Measurements from ENCODE around the gene SPON2.

SPON2 gene

DNA sequence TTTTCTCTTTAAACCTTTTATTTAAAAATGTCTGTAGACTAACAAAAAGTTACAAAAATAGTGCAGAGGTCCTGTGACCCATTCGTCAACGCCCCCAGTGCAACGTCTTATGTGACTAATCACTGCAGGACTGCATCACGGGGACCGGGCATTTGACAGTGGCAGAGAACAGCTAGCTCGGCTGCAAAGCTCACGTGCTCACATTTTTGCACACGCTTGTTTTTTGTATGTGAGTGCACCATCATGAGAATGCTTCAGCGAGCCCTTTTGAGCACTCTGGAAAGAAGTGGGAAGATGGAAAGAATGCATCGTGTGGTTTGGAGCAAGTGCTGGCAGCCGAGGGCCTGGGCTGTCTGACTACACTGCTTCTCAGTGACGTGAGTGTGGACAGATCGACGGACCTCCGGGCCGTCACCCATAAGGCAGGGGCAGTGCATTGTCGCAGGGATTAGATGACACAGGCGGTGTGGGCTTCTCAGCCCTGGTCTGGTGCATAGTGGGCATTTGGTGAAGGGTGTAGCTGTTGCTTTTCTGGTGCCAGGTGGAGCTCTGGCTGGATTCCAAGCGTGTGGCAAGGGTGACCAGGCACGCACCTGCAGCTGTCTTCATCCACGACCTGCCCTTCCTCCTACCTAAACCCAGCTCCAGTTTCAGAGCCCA lies 17.7 kb downstream of the SPON2 start:
- peaks cover 89% of the 10 kb centered on the region for H3K27me3 Mint-ChIP-seq (ENCODE audit: low read depth, poor library complexity)
- H3K36me3 Mint-ChIP-seq (ENCODE audit: low read depth) = no peaks in the 10 kb centered on the region
- no peak overlapping the region for H3K27ac Mint-ChIP-seq
- TF ChIP-seq, protein P1, sequence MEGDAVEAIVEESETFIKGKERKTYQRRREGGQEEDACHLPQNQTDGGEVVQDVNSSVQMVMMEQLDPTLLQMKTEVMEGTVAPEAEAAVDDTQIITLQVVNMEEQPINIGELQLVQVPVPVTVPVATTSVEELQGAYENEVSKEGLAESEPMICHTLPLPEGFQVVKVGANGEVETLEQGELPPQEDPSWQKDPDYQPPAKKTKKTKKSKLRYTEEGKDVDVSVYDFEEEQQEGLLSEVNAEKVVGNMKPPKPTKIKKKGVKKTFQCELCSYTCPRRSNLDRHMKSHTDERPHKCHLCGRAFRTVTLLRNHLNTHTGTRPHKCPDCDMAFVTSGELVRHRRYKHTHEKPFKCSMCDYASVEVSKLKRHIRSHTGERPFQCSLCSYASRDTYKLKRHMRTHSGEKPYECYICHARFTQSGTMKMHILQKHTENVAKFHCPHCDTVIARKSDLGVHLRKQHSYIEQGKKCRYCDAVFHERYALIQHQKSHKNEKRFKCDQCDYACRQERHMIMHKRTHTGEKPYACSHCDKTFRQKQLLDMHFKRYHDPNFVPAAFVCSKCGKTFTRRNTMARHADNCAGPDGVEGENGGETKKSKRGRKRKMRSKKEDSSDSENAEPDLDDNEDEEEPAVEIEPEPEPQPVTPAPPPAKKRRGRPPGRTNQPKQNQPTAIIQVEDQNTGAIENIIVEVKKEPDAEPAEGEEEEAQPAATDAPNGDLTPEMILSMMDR (IDR thresholded peaks at IDR 0.05) = no peak
- no peak overlapping the region for H3K4me3 Mint-ChIP-seq
- DNase-seq = no peak
- no peaks in the 10 kb centered on the region for H3K4me1 Mint-ChIP-seq
- H3K9me3 Mint-ChIP-seq = peaks cover 18% of the 10 kb centered on the region

DNA sequence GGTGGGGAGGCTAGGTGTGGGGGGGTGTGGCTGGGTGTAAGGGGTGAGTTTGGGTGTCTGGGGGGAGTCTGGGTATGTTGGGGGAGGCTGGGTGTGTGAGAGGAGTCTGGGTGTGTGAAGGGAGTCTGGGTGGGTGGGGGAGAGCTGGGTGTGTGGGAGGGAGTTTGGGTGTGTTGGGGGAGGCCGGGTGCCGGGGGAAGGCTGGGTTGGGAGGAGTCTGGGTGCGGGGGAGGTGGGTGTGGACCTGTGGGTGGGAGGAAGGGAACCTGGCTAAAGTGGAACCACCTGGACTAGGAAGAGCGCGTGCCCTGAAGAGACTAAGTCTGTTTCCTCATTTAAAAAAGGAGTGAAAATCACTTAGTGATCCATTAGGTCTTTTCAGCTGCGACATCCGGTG lies 18.3 kb downstream of the SPON2 start:
- no peaks in the 10 kb centered on the region for H3K4me1 Mint-ChIP-seq

DNA sequence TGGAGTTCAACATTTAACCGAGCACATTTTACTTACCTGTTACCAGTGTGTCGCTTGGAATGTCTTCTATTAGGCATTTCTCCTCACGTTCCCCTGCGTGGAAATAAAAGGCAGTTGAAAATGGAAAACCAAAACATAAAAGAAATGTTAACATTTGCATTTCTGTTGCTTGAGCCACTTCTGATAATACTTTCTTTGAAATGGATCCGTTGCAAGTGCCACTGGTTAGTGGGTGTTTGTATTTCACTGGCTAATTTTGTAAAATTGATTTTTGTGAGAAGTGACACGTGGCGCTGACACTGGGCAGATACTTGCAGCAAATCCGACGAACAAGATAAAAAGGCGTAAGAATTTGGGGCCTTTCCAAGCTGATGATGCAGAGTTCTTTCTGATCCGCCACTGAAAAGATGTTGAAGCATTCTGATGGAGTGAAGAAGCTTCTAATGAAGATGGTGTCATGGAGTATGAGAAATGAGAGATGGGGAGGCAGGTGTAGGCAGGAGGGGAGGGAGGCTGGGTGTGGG lies 18.8 kb downstream of the SPON2 start:
- Mint-ChIP-seq H3K9me3 (peaks cover 18% of the 10 kb centered on the region), H3K36me3 (ENCODE audit: low read depth) (no peaks in the 10 kb centered on the region), H3K4me1 (no peaks in the 10 kb centered on the region), H3K27ac (no peak overlapping the region), H3K27me3 (ENCODE audit: low read depth, poor library complexity) (peaks cover 89% of the 10 kb centered on the region), H3K4me3 (no peak overlapping the region)
- no peak for DNase-seq
- TF ChIP-seq, protein P1 (IDR thresholded peaks at IDR 0.05) = no peak

More for the DNA sequence above, 18.3 kb downstream of the SPON2 start:
- Mint-ChIP-seq H3K9me3 (peaks cover 18% of the 10 kb centered on the region), H3K27me3 (ENCODE audit: low read depth, poor library complexity) (peaks cover 87% of the 10 kb centered on the region), H3K36me3 (ENCODE audit: low read depth) (no peaks in the 10 kb centered on the region), H3K27ac (no peak overlapping the region), H3K4me3 (no peak overlapping the region)
- TF ChIP-seq, protein P1 (IDR thresholded peaks at IDR 0.05) = no peak
- DNase-seq = no peak

DNA sequence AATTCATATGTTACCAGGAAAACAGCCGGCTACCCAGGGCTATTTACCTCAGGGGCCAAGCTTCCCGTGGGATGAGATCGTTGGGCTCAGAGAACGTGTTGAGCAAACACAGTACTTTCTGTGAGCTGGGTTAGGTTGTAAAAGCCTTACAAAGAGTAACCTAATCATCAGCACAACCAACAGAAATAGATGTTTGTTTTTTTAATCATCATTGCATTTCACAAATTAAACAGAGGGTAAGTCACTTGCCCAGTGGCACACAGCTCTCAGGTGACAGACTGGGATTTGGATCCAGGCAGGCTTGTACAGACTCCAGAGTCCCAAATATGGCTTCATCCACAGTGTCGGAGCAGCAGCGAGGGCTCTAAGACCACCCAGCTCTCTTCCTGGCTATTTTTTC lies 20.1 kb downstream of the SPON2 start:
- no peak overlapping the region for H3K27ac Mint-ChIP-seq
- peaks cover 12% of the 10 kb centered on the region for H3K9me3 Mint-ChIP-seq
- TF ChIP-seq, protein P1 (IDR thresholded peaks at IDR 0.05) = no peak
- H3K4me1 Mint-ChIP-seq = no peaks in the 10 kb centered on the region
- no peak for DNase-seq
- H3K27me3 Mint-ChIP-seq (ENCODE audit: low read depth, poor library complexity) = peaks cover 86% of the 10 kb centered on the region
- no peaks in the 10 kb centered on the region for H3K36me3 Mint-ChIP-seq (ENCODE audit: low read depth)
- no peak overlapping the region for H3K4me3 Mint-ChIP-seq

DNA sequence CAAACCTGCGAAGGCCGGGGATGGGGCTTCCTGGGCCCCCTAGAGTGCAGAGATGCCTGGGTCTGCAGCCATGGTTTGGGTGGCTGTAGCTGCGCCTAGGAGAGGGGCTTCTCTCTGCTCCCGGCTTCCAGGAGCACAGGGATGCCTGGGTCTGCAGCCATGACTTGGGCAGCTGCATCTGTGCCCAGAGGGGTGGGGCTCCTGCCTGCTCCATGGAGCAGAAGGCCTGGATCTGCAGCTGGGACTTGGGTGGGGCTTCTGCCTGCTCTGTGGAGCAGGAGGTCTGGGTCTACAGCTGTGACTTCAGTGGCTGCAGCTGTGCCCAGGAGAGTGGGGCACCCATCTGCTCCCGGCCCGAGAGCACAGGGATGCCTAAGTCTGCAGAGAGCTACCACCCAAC lies 20.8 kb downstream of the SPON2 start:
- Mint-ChIP-seq H3K9me3 (peaks cover 14% of the 10 kb centered on the region), H3K4me1 (no peaks in the 10 kb centered on the region), H3K4me3 (no peak overlapping the region), H3K27me3 (ENCODE audit: low read depth, poor library complexity) (peaks cover 82% of the 10 kb centered on the region), H3K27ac (no peak overlapping the region), H3K36me3 (ENCODE audit: low read depth) (no peaks in the 10 kb centered on the region)
- DNase-seq = no peak
- TF ChIP-seq, protein P1 (IDR thresholded peaks at IDR 0.05) = no peak

DNA sequence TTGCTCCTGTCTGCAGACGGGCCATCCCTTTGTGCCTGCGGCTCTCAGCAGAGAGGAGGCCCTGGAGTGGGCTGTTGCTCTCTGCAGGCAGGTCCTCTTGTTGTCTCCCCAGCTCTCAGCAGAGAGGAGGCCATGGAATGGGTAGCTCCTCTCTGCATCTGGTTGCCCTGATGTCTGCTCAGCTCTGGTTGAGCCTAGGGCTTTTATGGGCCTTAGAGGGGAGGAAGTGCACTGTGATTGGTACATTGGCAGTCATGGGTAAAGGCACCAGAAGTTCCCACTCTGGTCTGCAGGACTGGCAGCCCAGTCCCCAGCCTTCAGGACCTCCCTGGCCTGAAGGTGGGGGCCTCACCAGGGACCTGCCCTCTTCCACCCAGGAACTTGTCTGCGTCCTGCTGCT lies 21.5 kb downstream of the SPON2 start:
- H3K4me3 Mint-ChIP-seq = no peak overlapping the region
- H3K4me1 Mint-ChIP-seq = no peaks in the 10 kb centered on the region
- DNase-seq = no peak
- TF ChIP-seq, protein P1 (IDR thresholded peaks at IDR 0.05) = no peak
- no peak overlapping the region for H3K27ac Mint-ChIP-seq
- no peaks in the 10 kb centered on the region for H3K36me3 Mint-ChIP-seq (ENCODE audit: low read depth)
- H3K27me3 Mint-ChIP-seq (ENCODE audit: low read depth, poor library complexity) = peaks cover 82% of the 10 kb centered on the region
- peaks cover 21% of the 10 kb centered on the region for H3K9me3 Mint-ChIP-seq
